ENCODE results near the gene GRK3.
"Not testable (repeated sequence)": the region's sequence is repeated elsewhere in the genome, so short reads cannot be mapped to it uniquely, and the experiment has no call there.

Gene GRK3

GRCh38 chr22:25573841-25574240, 9.4 kb downstream of the GRK3 start:
- TF ChIP-seq REST (IDR thresholded peaks at IDR 0.05; ENCODE audit: insufficient replicate concordance, low read depth), result no peak
- no peak for TF ChIP-seq CTCF (IDR thresholded peaks at IDR 0.05; ENCODE audit: insufficient read depth, low read length)
- no peak for TF ChIP-seq POLR2AphosphoS5 (IDR thresholded peaks at IDR 0.05; ENCODE audit: low read depth)
- TF ChIP-seq GABPA (IDR thresholded peaks at IDR 0.05; ENCODE audit: low read depth), result no peak
- Histone ChIP-seq H3K27me3 (ENCODE audit: insufficient read depth, poor library complexity, severe bottlenecking) (no peaks in the 10 kb centered on the region), H3K4me3 (replicated peaks; ENCODE audit: insufficient read depth, low read length) (no peak overlapping the region)

GRCh38 chr22:25574736-25575135, 10.3 kb downstream of the GRK3 start:
- Histone ChIP-seq H3K27ac (replicated peaks) (no peak overlapping the region), H3K27me3 (ENCODE audit: insufficient read depth, poor library complexity, severe bottlenecking) (no peaks in the 10 kb centered on the region), H3K4me3 (replicated peaks; ENCODE audit: insufficient read depth, low read length) (no peak overlapping the region)
- DNase-seq (ENCODE audit: low read depth in 1 of 2, low spot score in 1 of 2), result no peak
- TF ChIP-seq REST (IDR thresholded peaks at IDR 0.05; ENCODE audit: insufficient replicate concordance, low read depth) (no peak), GABPA (IDR thresholded peaks at IDR 0.05; ENCODE audit: low read depth) (no peak), POLR2AphosphoS5 (IDR thresholded peaks at IDR 0.05; ENCODE audit: low read depth) (no peak), CTCF (IDR thresholded peaks at IDR 0.05; ENCODE audit: insufficient read depth, low read length) (no peak)

More at GRCh38 chr22:25573841-25574240, 9.4 kb downstream of the GRK3 start:
- no peak for DNase-seq (ENCODE audit: low read depth in 1 of 2, low spot score in 1 of 2)
- no peak overlapping the region for H3K27ac ChIP-seq (replicated peaks)

GRCh38 chr22:25575674-25576392, 11.4 kb downstream of the GRK3 start:
- not testable (repeated sequence) for DNase-seq (ENCODE audit: low read depth in 1 of 2, low spot score in 1 of 2); H3K27me3 ChIP-seq (ENCODE audit: insufficient read depth, poor library complexity, severe bottlenecking)

GRCh38 chr22:25581452-25581851, 17.0 kb downstream of the GRK3 start:
- H3K27ac ChIP-seq (replicated peaks); H3K4me3 ChIP-seq (replicated peaks; ENCODE audit: insufficient read depth, low read length); DNase-seq (ENCODE audit: low read depth in 1 of 2, low spot score in 1 of 2); H3K27me3 ChIP-seq (ENCODE audit: insufficient read depth, poor library complexity, severe bottlenecking): not testable (repeated sequence)

More at GRCh38 chr22:25575674-25576392, 11.4 kb downstream of the GRK3 start:
- not testable (repeated sequence) for H3K27ac ChIP-seq (replicated peaks); H3K4me3 ChIP-seq (replicated peaks; ENCODE audit: insufficient read depth, low read length)

- H3K4me3 ChIP-seq (replicated peaks; ENCODE audit: insufficient read depth, low read length), result no peak overlapping the region
- TF ChIP-seq POLR2AphosphoS5 (IDR thresholded peaks at IDR 0.05; ENCODE audit: low read depth) (no peak), SPI1 (IDR thresholded peaks at IDR 0.05; ENCODE audit: borderline replicate concordance, low read depth) (no peak), CTCF (IDR thresholded peaks at IDR 0.05; ENCODE audit: insufficient read depth, low read length) (no peak), REST (IDR thresholded peaks at IDR 0.05; ENCODE audit: insufficient replicate concordance, low read depth) (no peak), GABPA (IDR thresholded peaks at IDR 0.05; ENCODE audit: low read depth) (no peak)
- no peak overlapping the region for H3K27ac ChIP-seq (replicated peaks)
- no peak for DNase-seq (ENCODE audit: low read depth in 1 of 2, low spot score in 1 of 2)
- no peaks in the 10 kb centered on the region for H3K27me3 ChIP-seq (ENCODE audit: insufficient read depth, poor library complexity, severe bottlenecking)
These were observed 18.5 kb downstream of the GRK3 start for GRCh38 chr22:25582946-25583345.
